WERI-Rb-1 (cell line): ENCODE data around the gene SIN3A.
A peak's percentile ranks its signal among the peaks of the same experiment; 100 is the strongest.

Experiments used
- DNase-seq: peaks from one replicate; pipeline ENCODE4 v3.0.0-alpha.2; 2020
- H3K27ac ChIP-seq: fragments of 250-450 bp; sonication (Bioruptor Pico); 2 replicates; pipeline ENCODE4 v1.5.1; 2020; ENCODE audit warnings: mild to moderate bottlenecking, moderate library complexity
- H3K27me3 ChIP-seq: fragments of 250-450 bp; sonication (Bioruptor Pico); 2 replicates; pipeline ENCODE4 v1.5.1; 2021; ENCODE audit warnings: mild to moderate bottlenecking, low read depth, moderate library complexity; ENCODE audit not compliant: insufficient read depth, severe bottlenecking
- H3K36me3 ChIP-seq: fragments of 250-450 bp; sonication (Bioruptor Pico); 2 replicates; pipeline ENCODE4 v1.5.1; 2020; ENCODE audit warnings: mild to moderate bottlenecking, moderate library complexity
- H3K4me3 ChIP-seq: 2 replicates; pipeline ENCODE4 v1.5.1; 2011; ENCODE audit warnings: low read depth, mild to moderate bottlenecking, control low read depth, low read length
- H3K9me3 ChIP-seq: fragments of 250-450 bp; sonication (Bioruptor Pico); 2 replicates; pipeline ENCODE4 v1.5.1; 2021; ENCODE audit warnings: mild to moderate bottlenecking, moderate library complexity; ENCODE audit not compliant: severe bottlenecking
- TF ChIP-seq, protein P1 (sequence below): IDR thresholded peaks from 2 replicates; pipeline ENCODE4 v1.5.1; 2011; ENCODE audit warnings: low read depth, mild to moderate bottlenecking, control low read depth, inconsistent platforms, low read length

The SIN3A gene

GRCh38 chr15:75328493-75329314 is 122.8 kb downstream of the SIN3A start:
- Histone ChIP-seq H3K9me3 (no peaks in the 10 kb centered on the region), H3K27ac (no peak overlapping the region), H3K27me3 (no peaks in the 10 kb centered on the region), H3K4me3 (no peak overlapping the region), H3K36me3 (no peaks in the 10 kb centered on the region)
- no peak for DNase-seq
- TF ChIP-seq, protein P1, sequence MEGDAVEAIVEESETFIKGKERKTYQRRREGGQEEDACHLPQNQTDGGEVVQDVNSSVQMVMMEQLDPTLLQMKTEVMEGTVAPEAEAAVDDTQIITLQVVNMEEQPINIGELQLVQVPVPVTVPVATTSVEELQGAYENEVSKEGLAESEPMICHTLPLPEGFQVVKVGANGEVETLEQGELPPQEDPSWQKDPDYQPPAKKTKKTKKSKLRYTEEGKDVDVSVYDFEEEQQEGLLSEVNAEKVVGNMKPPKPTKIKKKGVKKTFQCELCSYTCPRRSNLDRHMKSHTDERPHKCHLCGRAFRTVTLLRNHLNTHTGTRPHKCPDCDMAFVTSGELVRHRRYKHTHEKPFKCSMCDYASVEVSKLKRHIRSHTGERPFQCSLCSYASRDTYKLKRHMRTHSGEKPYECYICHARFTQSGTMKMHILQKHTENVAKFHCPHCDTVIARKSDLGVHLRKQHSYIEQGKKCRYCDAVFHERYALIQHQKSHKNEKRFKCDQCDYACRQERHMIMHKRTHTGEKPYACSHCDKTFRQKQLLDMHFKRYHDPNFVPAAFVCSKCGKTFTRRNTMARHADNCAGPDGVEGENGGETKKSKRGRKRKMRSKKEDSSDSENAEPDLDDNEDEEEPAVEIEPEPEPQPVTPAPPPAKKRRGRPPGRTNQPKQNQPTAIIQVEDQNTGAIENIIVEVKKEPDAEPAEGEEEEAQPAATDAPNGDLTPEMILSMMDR = 0 out of 2 replicates have a peak, but pooled peaks have one; percentile 11

DNA sequence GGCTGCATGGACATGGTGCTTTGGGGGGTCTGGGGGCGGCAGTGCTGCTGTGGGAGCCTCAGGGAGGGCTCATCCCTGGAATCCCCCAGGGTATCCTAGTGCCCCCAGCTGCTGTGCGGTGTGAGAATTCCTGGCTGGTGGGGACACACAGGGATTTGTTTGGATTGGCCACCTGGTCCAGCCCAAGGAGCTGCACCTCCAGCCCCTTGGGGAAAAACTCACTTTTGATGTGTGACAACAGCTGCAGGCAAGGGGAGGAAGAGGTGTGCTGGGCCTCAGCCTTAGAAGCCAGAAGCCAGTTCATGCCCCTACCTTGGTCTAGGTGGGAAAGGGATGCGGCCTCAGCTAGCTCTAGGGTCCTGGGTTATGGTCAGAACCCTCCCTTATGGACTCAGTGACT is 124.0 kb downstream of the SIN3A start:
- Histone ChIP-seq H3K27ac (no peak overlapping the region), H3K36me3 (no peaks in the 10 kb centered on the region), H3K27me3 (no peaks in the 10 kb centered on the region), H3K9me3 (no peaks in the 10 kb centered on the region), H3K4me3 (no peak overlapping the region)
- TF ChIP-seq, protein P1 = no peak
- no peak for DNase-seq

DNA sequence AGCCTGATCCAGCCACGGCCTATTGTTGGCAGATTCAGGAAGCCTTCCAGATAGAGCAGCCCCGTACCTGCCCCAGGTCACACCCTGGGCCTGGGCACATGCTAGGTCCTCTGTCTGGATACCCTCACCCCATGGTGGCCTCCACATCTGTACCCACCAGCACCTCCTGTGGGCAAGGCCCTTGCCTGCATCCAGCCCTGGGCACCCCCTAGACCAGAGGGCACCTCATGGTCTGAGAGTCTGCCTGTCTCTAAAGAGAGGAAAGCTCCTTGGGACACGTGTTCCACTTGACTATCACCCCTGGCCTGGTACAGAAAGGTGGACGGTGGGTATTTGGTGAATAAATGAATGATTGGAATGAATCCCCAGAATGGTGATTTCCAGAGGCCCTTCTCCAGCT is 124.5 kb downstream of the SIN3A start:
- no peaks in the 10 kb centered on the region for H3K9me3 ChIP-seq
- no peak overlapping the region for H3K27ac ChIP-seq
- no peak overlapping the region for H3K4me3 ChIP-seq
- TF ChIP-seq, protein P1 = 0 out of 2 replicates have a peak, but pooled peaks have one; percentile 11
- DNase-seq = no peak
- no peaks in the 10 kb centered on the region for H3K36me3 ChIP-seq
- H3K27me3 ChIP-seq = no peaks in the 10 kb centered on the region

DNA sequence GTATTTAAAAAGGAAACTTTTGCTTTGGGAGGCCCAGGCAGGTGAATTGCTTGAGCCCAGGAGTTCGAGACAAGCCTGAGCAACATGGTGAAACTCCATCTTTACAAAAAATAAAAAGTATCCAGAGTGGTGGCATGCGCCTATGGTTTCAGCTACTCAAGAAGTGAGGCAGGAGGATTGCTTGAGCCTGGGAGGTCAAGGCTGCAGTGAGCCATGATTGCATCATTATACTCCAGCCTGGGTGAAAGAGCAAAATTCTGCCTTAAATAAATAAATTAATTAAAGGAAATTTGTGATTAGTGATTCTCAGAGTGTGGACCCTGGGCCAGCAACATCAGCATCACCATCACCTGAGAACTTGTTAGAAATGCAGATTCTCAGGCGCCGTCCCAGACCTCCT is 125.6 kb downstream of the SIN3A start:
- Histone ChIP-seq H3K9me3 (no peaks in the 10 kb centered on the region), H3K4me3 (no peak overlapping the region), H3K27me3 (no peaks in the 10 kb centered on the region), H3K27ac (no peak overlapping the region), H3K36me3 (no peaks in the 10 kb centered on the region)
- DNase-seq = no peak
- TF ChIP-seq, protein P1 = no peak

DNA sequence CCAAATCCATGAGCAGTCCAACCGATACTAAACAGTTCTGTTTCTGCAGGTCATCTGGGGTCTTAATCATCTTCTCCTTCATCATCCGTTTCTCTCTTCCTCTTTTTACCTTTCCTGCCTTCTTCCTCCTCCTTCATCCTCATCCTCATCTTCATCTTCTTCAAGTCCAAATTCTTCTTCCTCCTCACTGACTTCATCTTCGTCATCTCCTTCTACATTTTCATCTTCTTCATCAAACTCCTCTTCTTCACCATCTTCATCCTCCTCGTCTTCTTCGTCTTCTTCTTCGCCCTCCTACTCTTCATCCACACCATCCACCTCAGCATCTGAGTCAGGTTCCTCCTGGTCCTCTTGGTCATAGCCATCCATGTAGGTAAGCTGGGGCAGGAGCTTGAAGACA is 129.8 kb downstream of the SIN3A start:
- no peak overlapping the region for H3K27ac ChIP-seq
- no peaks in the 10 kb centered on the region for H3K9me3 ChIP-seq
- no peak for DNase-seq
- no peaks in the 10 kb centered on the region for H3K27me3 ChIP-seq
- no peak overlapping the region for H3K4me3 ChIP-seq
- H3K36me3 ChIP-seq = no peaks in the 10 kb centered on the region
- TF ChIP-seq, protein P1 = no peak
